ENCODE results near the gene SAP30BP.

The SAP30BP gene

GRCh38 chr17:75724016-75725003 lies 57.2 kb downstream of the SAP30BP start:
- Histone ChIP-seq H3F3A (ENCODE audit: control insufficient read depth, insufficient read depth) (no peaks in the 10 kb centered on the region), H3K79me2 (ENCODE audit: control insufficient read depth, low read length) (no peaks in the 10 kb centered on the region), H3K4me1 (ENCODE audit: control insufficient read depth, low read length) (peaks cover 9% of the 10 kb centered on the region), H3K27me3 (ENCODE audit: control insufficient read depth, low read length) (peaks cover 24% of the 10 kb centered on the region), H3K36me3 (ENCODE audit: control insufficient read depth, low read length) (no peaks in the 10 kb centered on the region), H3K4me3 (ENCODE audit: low read length) (no peak overlapping the region), H4K20me1 (ENCODE audit: control insufficient read depth, insufficient read depth, low read depth, low read length) (no peaks in the 10 kb centered on the region), H3K4me2 (ENCODE audit: low read length) (no peak overlapping the region), H3K27ac (ENCODE audit: low read depth, low read length) (no peak overlapping the region), H3K9me2 (replicated peaks; ENCODE audit: control insufficient read depth, low read length) (no peaks in the 10 kb centered on the region), H3K9me3 (ENCODE audit: control insufficient read depth, insufficient read depth, low read length) (no peaks in the 10 kb centered on the region)
- TF ChIP-seq EZH2phosphoT487 (IDR thresholded peaks at IDR 0.05; ENCODE audit: borderline replicate concordance, low read length) (no peak), CTCF (IDR thresholded peaks at IDR 0.05; ENCODE audit: low read depth, low read length, poor library complexity, severe bottlenecking) (no peak)

- Histone ChIP-seq H3K4me3 (ENCODE audit: low read length) (no peak overlapping the region), H3K36me3 (ENCODE audit: control insufficient read depth, low read length) (no peaks in the 10 kb centered on the region), H3K9me2 (replicated peaks; ENCODE audit: control insufficient read depth, low read length) (no peaks in the 10 kb centered on the region), H3K79me2 (ENCODE audit: control insufficient read depth, low read length) (no peaks in the 10 kb centered on the region), H3K27me3 (ENCODE audit: control insufficient read depth, low read length) (peaks cover 14% of the 10 kb centered on the region), H3F3A (ENCODE audit: control insufficient read depth, insufficient read depth) (no peaks in the 10 kb centered on the region), H4K20me1 (ENCODE audit: control insufficient read depth, insufficient read depth, low read depth, low read length) (no peaks in the 10 kb centered on the region), H3K27ac (ENCODE audit: low read depth, low read length) (no peak overlapping the region), H3K4me1 (ENCODE audit: control insufficient read depth, low read length) (peaks cover 9% of the 10 kb centered on the region), H3K4me2 (ENCODE audit: low read length) (no peak overlapping the region), H3K9me3 (ENCODE audit: control insufficient read depth, insufficient read depth, low read length) (no peaks in the 10 kb centered on the region)
- TF ChIP-seq EZH2phosphoT487 (IDR thresholded peaks at IDR 0.05; ENCODE audit: borderline replicate concordance, low read length) = no peak
- TF ChIP-seq CTCF (IDR thresholded peaks at IDR 0.05; ENCODE audit: low read depth, low read length, poor library complexity, severe bottlenecking) = no peak
These were observed 58.4 kb downstream of the SAP30BP start for GRCh38 chr17:75725504-75725903.

- no peak overlapping the region for H3K27ac ChIP-seq (ENCODE audit: low read depth, low read length)
- H3K4me3 ChIP-seq (ENCODE audit: low read length) = no peak overlapping the region
- no peaks in the 10 kb centered on the region for H3K27me3 ChIP-seq (ENCODE audit: control insufficient read depth, low read length)
- no peaks in the 10 kb centered on the region for H3K9me3 ChIP-seq (ENCODE audit: control insufficient read depth, insufficient read depth, low read length)
- H3F3A ChIP-seq (ENCODE audit: control insufficient read depth, insufficient read depth) = no peaks in the 10 kb centered on the region
- H3K4me2 ChIP-seq (ENCODE audit: low read length) = no peak overlapping the region
- no peaks in the 10 kb centered on the region for H3K79me2 ChIP-seq (ENCODE audit: control insufficient read depth, low read length)
- no peak for TF ChIP-seq EZH2phosphoT487 (IDR thresholded peaks at IDR 0.05; ENCODE audit: borderline replicate concordance, low read length)
- no peak for TF ChIP-seq CTCF (IDR thresholded peaks at IDR 0.05; ENCODE audit: low read depth, low read length, poor library complexity, severe bottlenecking)
- H3K36me3 ChIP-seq (ENCODE audit: control insufficient read depth, low read length) = no peaks in the 10 kb centered on the region
- no peaks in the 10 kb centered on the region for H3K4me1 ChIP-seq (ENCODE audit: control insufficient read depth, low read length)
- no peaks in the 10 kb centered on the region for H4K20me1 ChIP-seq (ENCODE audit: control insufficient read depth, insufficient read depth, low read depth, low read length)
- H3K9me2 ChIP-seq (replicated peaks; ENCODE audit: control insufficient read depth, low read length) = no peaks in the 10 kb centered on the region
These were observed 60.3 kb downstream of the SAP30BP start for GRCh38 chr17:75727391-75727790.
